GM21360 (cell line): ENCODE results near the gene POGZ.
"Not testable (repeated sequence)": the region's sequence is repeated elsewhere in the genome, so short reads cannot be mapped to it uniquely, and the experiment has no call there.

Experiments used
- ATAC-seq: cut with Tn5 transposase; IDR thresholded peaks from one replicate; pipeline ENCODE4 v1.9.1; 2021; ENCODE audit warnings: mild to moderate bottlenecking, moderate library complexity; ENCODE audit not compliant: unreplicated experiment

POGZ gene

GRCh38 chr1:151477066-151477465 lies 17.8 kb upstream of the POGZ start:
- no peak for ATAC-seq

DNA sequence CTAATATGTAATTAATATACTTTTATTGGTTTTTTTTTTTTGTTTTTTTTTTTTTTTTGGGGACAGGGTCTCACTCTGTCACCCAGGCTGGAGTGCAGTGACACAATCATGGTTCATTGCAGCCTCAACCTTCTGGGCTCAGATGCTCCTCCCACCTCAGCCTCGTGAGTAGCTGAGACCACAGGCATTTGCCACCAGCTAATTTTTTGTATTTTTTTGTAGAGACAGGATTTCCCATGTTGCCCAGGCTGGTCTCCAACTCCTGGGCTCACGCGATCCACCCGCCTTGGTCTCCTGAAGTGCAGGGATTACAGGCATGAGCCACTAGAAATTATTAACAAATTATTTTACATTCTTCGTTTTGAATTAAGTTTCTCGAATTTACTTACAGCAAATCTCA lies 16.8 kb upstream of the POGZ start:
- no peak for ATAC-seq

- ATAC-seq = peak; percentile 86
These were observed 15.9 kb upstream of the POGZ start for GRCh38 chr1:151475175-151475574.

DNA sequence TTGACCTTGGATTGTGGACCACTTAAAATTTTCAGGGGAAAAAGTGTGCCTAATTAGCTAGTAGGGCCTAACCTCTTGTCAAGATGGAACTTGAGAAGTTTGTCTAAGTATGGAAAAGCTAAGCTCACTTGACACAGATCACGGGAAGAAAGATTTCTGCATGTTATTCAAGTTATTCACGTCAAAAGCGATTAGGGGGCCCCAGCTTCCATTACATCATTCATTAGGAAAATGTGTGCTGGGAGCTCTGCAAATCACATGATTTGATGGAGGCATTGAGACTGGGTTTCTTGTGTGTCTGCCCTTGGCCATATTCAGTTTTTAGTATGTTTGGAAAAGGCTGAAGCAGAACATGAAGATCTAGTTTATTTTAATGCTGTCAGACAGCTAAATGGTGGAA lies 15.5 kb upstream of the POGZ start:
- ATAC-seq = no peak

GRCh38 chr1:151472856-151473731 lies 13.8 kb upstream of the POGZ start:
- no peak for ATAC-seq

DNA sequence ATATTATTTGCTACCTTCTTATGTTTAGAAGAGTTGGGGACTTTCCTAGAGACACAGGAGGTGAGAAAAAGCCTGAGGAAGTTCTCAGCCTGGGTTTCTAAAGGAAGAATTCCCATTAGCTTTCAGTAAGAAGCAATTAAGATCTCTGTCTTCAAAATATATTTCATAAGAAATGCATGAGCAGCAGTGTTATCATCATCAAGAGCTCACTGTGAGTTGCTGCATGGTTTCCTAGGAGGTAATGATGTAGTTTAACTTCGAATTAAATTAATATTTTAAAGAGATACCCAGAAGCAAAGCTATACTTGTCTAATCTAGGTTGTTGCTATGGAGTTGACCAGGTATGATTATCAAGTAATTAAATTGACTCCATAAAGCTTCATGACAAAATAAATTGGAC lies 5.7 kb upstream of the POGZ start:
- ATAC-seq = no peak

- ATAC-seq = no peak
These were observed 2.4 kb upstream of the POGZ start for GRCh38 chr1:151461694-151462093.

DNA sequence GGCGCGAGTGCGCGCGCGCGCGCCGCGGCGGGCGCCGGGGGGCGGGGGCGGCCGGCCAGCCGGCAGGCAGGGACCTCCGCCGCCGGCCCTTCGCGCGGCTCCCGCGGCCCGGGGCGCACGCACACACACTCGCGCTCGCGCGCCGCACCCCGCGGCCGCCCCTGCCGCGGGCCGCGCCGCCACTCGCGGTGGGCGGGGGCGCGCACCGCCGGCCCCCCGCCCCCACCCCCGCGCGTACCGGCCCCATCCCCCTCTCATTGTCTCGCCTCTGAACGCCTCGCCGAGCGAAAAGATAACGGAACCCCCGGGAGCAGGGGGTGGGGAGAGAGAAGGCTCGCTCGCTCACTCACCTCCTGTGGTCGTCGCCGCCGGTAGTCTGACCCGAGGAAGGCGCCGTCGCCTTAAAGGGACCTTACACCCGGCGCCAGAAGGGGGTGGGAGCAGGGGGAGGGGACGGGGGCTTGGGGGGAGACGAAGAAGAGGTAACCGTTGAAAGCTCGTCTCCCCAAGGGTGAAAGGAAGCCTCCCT lies 428 bp downstream of the POGZ start:
- peak; percentile 13 for ATAC-seq

DNA sequence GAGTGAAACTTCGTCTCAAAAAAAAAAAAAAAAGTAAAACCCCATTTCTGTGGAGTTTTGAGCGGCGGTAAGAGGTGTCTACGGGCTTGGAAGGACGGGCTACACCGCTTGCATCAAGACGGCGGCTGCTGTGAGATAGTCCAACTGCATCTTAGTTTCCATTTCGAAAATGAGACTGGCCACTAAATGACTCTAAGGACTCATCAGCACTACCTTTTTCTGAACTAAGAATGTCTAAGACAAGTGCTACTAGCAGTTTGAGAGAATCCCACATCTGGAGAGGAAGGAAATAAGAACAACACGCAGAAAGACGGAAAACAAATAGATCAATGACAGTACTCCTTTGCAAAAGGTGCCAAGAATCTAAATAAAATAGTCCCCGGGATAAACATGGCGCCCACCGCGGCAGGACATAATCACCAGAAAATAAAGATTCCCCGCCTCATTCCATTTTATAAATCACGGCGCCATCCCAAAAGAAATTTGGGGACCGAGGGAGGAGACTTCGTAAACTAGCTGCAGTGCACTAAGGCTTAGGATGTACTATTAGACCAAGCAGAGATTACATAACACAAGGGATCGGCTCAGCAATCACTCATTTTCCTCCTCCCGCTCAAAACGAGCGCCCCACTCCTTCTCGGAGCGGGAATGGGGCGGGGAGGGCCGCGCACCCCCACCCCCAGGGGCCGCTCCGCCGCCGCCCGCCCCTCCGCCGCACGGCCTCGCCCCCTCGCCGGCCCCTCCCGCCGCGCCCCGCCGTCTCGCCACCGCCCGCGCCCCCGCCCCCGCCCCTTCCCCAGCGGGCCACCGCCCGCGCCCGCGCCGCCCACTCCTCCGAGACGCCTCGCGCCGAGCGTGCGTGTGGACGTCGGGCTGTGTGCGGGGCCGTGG lies 1.1 kb downstream of the POGZ start:
- ATAC-seq = peak; percentile 38

DNA sequence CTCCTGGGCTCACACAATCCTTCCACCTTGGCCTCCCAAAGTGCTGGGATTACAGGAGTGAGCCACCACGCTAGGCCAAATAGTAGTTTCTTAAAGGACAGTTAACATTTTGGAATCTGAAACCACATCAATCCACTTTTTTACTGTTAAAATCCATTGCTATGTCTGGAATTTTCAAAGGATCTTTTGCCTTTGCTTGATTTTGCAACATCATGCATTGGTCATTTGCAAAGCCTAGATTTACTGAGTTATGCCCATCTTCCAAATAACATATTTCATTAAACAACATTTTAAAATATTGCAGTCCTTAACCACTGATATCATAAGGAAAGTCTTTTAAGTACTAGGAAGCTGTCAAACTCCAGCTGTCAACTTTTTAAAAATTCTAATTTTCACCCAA lies 3.3 kb downstream of the POGZ start:
- no peak for ATAC-seq

DNA sequence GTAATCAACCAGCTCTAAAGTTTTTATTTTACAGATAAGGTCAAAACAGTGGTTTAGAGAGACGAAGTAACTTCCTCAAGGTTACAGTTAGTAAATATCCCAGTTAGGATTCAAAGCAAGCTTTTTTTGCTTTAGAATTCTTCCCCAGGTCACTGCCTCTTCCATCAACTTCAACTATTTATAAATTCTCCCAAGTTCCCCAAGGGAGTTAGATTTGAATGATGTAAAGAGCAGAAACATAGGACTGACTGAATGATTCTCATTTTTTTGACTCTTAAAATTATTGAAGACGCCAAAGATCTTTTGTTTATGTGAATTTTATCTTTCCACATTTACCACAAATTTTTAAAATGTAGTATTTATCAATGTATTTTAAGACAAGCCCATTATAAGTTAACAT lies 4.1 kb downstream of the POGZ start:
- no peak for ATAC-seq

GRCh38 chr1:151447696-151448095 lies 11.6 kb downstream of the POGZ start:
- no peak for ATAC-seq

DNA sequence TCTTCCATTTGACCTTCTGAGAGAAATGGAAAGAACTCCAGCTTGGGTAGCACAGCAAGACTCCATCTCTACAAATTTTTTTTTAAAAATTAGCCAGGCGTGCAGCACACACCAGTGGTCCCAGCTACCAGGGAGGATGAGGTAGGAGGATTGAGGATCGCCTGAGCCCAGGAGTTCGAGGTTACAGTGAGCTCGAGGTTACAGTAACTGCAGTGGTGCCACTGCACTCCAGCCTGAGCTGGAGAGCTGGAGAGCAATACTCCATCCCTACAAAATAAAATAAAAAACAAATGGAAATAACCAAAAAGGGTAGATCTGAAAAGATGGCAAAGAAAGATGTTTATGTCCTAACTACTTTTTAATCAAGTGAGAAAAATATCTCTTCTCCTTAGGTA lies 14.5 kb downstream of the POGZ start:
- ATAC-seq = no peak

GRCh38 chr1:151443846-151444782 lies 15.2 kb downstream of the POGZ start:
- no peak for ATAC-seq

- not testable (repeated sequence) for ATAC-seq
These were observed 21.9 kb downstream of the POGZ start for GRCh38 chr1:151437396-151437795.

GRCh38 chr1:151436985-151437384 lies 22.3 kb downstream of the POGZ start:
- ATAC-seq = no peak

GRCh38 chr1:151435174-151435573 lies 24.1 kb downstream of the POGZ start:
- ATAC-seq = no peak

- ATAC-seq = not testable (repeated sequence)
These were observed 25.5 kb downstream of the POGZ start for GRCh38 chr1:151433827-151434226.

DNA sequence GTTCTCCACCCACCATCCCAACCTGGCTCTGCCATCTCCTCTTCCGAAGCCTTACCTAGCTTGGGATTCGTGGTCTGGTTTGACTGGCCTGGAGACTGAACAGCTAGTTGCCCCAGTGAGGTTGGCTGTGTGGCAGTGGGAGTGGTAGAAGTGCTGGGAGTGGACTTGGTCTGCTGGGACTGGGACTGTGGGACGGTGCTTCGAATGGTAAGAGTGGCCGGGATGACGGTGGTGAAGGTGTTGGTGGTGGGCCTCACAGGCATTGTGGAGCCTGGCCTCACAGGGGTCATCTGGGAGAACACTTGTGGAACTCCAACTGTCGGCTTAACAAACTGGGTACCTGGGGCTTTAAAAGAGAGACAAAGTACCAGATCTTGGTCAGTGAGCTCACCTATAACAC lies 31.2 kb downstream of the POGZ start:
- ATAC-seq = no peak

GRCh38 chr1:151425103-151425502 lies 34.2 kb downstream of the POGZ start:
- no peak for ATAC-seq

- no peak for ATAC-seq
These were observed 39.5 kb downstream of the POGZ start for GRCh38 chr1:151419819-151420218.
